GM19452 (cell line): Measurements from ENCODE around the gene TCOF1.
A peak's percentile ranks its signal among the peaks of the same experiment; 100 is the strongest.

Experiments
- ATAC-seq: cut with Tn5 transposase; IDR thresholded peaks from one replicate; pipeline ENCODE4 v1.9.1; 2021; ENCODE audit not compliant: unreplicated experiment

The TCOF1 gene

GRCh38 chr5:150357326-150358260 lies at the start of gene TCOF1:
Gene TCOF1 (plus strand): TSS chr5:150357697. CDS start chr5:150357747, 50 bp downstream.
- ATAC-seq, result peak; percentile 93

- no peak for ATAC-seq
Observed at GRCh38 chr5:150309101-150309885, 48.2 kb upstream of the TCOF1 start.

GRCh38 chr5:150309886-150310239 lies 47.6 kb upstream of the TCOF1 start:
- ATAC-seq, result no peak

- no peak for ATAC-seq
Observed at GRCh38 chr5:150310246-150310645, 47.3 kb upstream of the TCOF1 start.

- ATAC-seq, result no peak
Observed at GRCh38 chr5:150311015-150311692, 46.3 kb upstream of the TCOF1 start.

GRCh38 chr5:150312518-150312917 lies 45.0 kb upstream of the TCOF1 start:
- no peak for ATAC-seq

- ATAC-seq, result no peak
Observed at GRCh38 chr5:150313501-150313900, 44.0 kb upstream of the TCOF1 start.

GRCh38 chr5:150313921-150314716 lies 43.4 kb upstream of the TCOF1 start:
- ATAC-seq, result no peak

GRCh38 chr5:150315245-150315644 lies 42.3 kb upstream of the TCOF1 start:
- ATAC-seq, result no peak

- ATAC-seq, result no peak
Observed at GRCh38 chr5:150316320-150316719, 41.2 kb upstream of the TCOF1 start.

GRCh38 chr5:150317048-150318003 lies 40.2 kb upstream of the TCOF1 start:
- no peak for ATAC-seq

- ATAC-seq, result no peak
Observed at GRCh38 chr5:150318613-150319483, 38.6 kb upstream of the TCOF1 start.

GRCh38 chr5:150319484-150319790 lies 38.1 kb upstream of the TCOF1 start:
- ATAC-seq, result no peak

GRCh38 chr5:150320044-150320613 lies 37.4 kb upstream of the TCOF1 start:
- ATAC-seq, result no peak

- ATAC-seq, result no peak
Observed at GRCh38 chr5:150321211-150321610, 36.3 kb upstream of the TCOF1 start.

GRCh38 chr5:150321784-150322183 lies 35.7 kb upstream of the TCOF1 start:
- no peak for ATAC-seq

- no peak for ATAC-seq
Observed at GRCh38 chr5:150322202-150322601, 35.3 kb upstream of the TCOF1 start.

- no peak for ATAC-seq
Observed at GRCh38 chr5:150323092-150323491, 34.4 kb upstream of the TCOF1 start.
